ENCODE measurements around the gene YOD1. TPM values are rescaled to one million over a fixed set of nuclear protein-coding genes. Genes with fewer than 3 reads are reported as not detected.

The YOD1 gene
- total RNA-seq, 2 experiments from 2014 or later, result 17.9 TPM

- peaks cover 35% of the 10 kb centered on the region for H3K27me3 Mint-ChIP-seq
- Histone ChIP-seq H3K9me3 (ENCODE audit: control insufficient read depth in 1 of 2, insufficient read depth in 1 of 2, low read length in 2 of 2) (no peaks in the 10 kb centered on the region), H3K4me3 (ENCODE audit: low read length) (no peak overlapping the region), H3K27me3 (ENCODE audit: control insufficient read depth in 1 of 2, insufficient read depth in 2 of 2, low read length in 2 of 2) (no peaks in the 10 kb centered on the region), H3K27ac (ENCODE audit: low read depth in 1 of 2, low read length in 2 of 2) (no peak overlapping the region), H3K4me1 (ENCODE audit: insufficient read depth, low read length) (peaks cover 10% of the 10 kb centered on the region), H3K36me3 (ENCODE audit: insufficient read depth, low read length) (no peaks in the 10 kb centered on the region)
- no peaks in the 10 kb centered on the region for H3K36me3 Mint-ChIP-seq (ENCODE audit: low read depth)
- DNase-seq (peak; percentile 19 to 83 (median 40)), ATAC-seq (ENCODE audit: poor library complexity) (peak; percentile 77)
- TF ChIP-seq CTCF (IDR thresholded peaks at IDR 0.05), result peak; percentile 68
- no peaks in the 10 kb centered on the region for H3K9me3 Mint-ChIP-seq
- peaks cover 21% of the 10 kb centered on the region for H3K4me1 Mint-ChIP-seq (ENCODE audit: low read depth)
- H3K27ac Mint-ChIP-seq, result no peak overlapping the region
- ChIA-PET CTCF (interaction anchor here (0.6 to 3.4 kb wide), 12 partner anchors 9 to 415 kb away, joined by 3 to 25 read pairs (median 3); partner anchors contain the start of genes CD55 and PFKFB2), POLR2A (interaction anchor here (1.0 to 1.3 kb wide), 2 partner anchors 237 to 320 kb away, joined by 3 to 7 read pairs; partner anchors contain the start of gene CD55)
- intact Hi-C loops (cut with DNase I, micrococcal nuclease), result loop anchor here (1.0 to 10.0 kb wide), 5 partner anchors 98 to 415 kb away; partner anchors contain the start of gene CD55 (in 1 of the 2)
- no peak overlapping the region for H3K4me3 Mint-ChIP-seq
These were observed 33.7 kb upstream of the YOD1 start for GRCh38 chr1:207084701-207085180.

GRCh38 chr1:207084232-207084631, 33.2 kb upstream of the YOD1 start:
- H3K36me3 ChIP-seq (ENCODE audit: insufficient read depth, low read length), result no peaks in the 10 kb centered on the region
- no peaks in the 10 kb centered on the region for H3K9me3 ChIP-seq (ENCODE audit: control insufficient read depth in 1 of 2, insufficient read depth in 1 of 2, low read length in 2 of 2)
- Mint-ChIP-seq H3K4me1 (ENCODE audit: low read depth) (peaks cover 16% of the 10 kb centered on the region), H3K36me3 (ENCODE audit: low read depth) (no peaks in the 10 kb centered on the region), H3K9me3 (no peaks in the 10 kb centered on the region), H3K27ac (no peak overlapping the region), H3K27me3 (peaks cover 35% of the 10 kb centered on the region), H3K4me3 (no peak overlapping the region)
- POLR2A ChIA-PET, result interaction anchor here (1.0 to 1.3 kb wide), 2 partner anchors 237 to 321 kb away, joined by 3 to 7 read pairs; partner anchors contain the start of gene CD55
- no peak overlapping the region for H3K4me3 ChIP-seq (ENCODE audit: low read length)
- intact Hi-C loops (cut with DNase I, micrococcal nuclease), result loop anchor here (1.0 to 10.0 kb wide), 3 partner anchors 241 to 415 kb away; partner anchors contain the start of gene CD55 (in 1 of the 2)
- peaks cover 10% of the 10 kb centered on the region for H3K4me1 ChIP-seq (ENCODE audit: insufficient read depth, low read length)
- H3K27me3 ChIP-seq (ENCODE audit: control insufficient read depth in 1 of 2, insufficient read depth in 2 of 2, low read length in 2 of 2), result no peaks in the 10 kb centered on the region
- CTCF ChIA-PET, result interaction anchor here (0.6 to 3.4 kb wide), 12 partner anchors 9 to 415 kb away, joined by 3 to 25 read pairs (median 3); partner anchors contain the start of genes CD55 and PFKFB2
- no peak for TF ChIP-seq CTCF (IDR thresholded peaks at IDR 0.05)
- no peak overlapping the region for H3K27ac ChIP-seq (ENCODE audit: low read depth in 1 of 2, low read length in 2 of 2)
- ATAC-seq (ENCODE audit: poor library complexity) (no peak), DNase-seq (no peak)

GRCh38 chr1:207081806-207082205, 30.8 kb upstream of the YOD1 start:
- H3K4me1 Mint-ChIP-seq (ENCODE audit: low read depth), result peaks cover 12% of the 10 kb centered on the region
- H3K4me3 Mint-ChIP-seq, result no peak overlapping the region
- H3K27ac ChIP-seq (ENCODE audit: low read depth in 1 of 2, low read length in 2 of 2), result no peak overlapping the region
- no peak overlapping the region for H3K27ac Mint-ChIP-seq
- peaks cover 40% of the 10 kb centered on the region for H3K27me3 Mint-ChIP-seq
- no peak overlapping the region for H3K4me3 ChIP-seq (ENCODE audit: low read length)
- H3K27me3 ChIP-seq (ENCODE audit: control insufficient read depth in 1 of 2, insufficient read depth in 2 of 2, low read length in 2 of 2), result no peaks in the 10 kb centered on the region
- peaks cover 6% of the 10 kb centered on the region for H3K4me1 ChIP-seq (ENCODE audit: insufficient read depth, low read length)
- no peaks in the 10 kb centered on the region for H3K36me3 ChIP-seq (ENCODE audit: insufficient read depth, low read length)
- TF ChIP-seq CTCF (IDR thresholded peaks at IDR 0.05), result no peak
- ChIA-PET POLR2A (no interaction called here), CTCF (interaction anchor here (3.4 kb wide), 1 partner anchor 418 kb away, joined by 25 read pairs; no protein-coding TSS in a partner anchor)
- no peaks in the 10 kb centered on the region for H3K9me3 Mint-ChIP-seq
- no peaks in the 10 kb centered on the region for H3K36me3 Mint-ChIP-seq (ENCODE audit: low read depth)
- H3K9me3 ChIP-seq (ENCODE audit: control insufficient read depth in 1 of 2, insufficient read depth in 1 of 2, low read length in 2 of 2), result no peaks in the 10 kb centered on the region
- ATAC-seq (ENCODE audit: poor library complexity), result no peak
- DNase-seq, result no peak
- intact Hi-C loops (cut with DNase I, micrococcal nuclease), result loop anchor here in 1 of 2 experiments (10.0 kb wide), 1 partner anchor 243 kb away; the partner anchor contains the start of gene CD55

Measured in CD4-positive, alpha-beta T cell (primary cell).